Gastrocnemius medialis (tissue), 4 donors: ENCODE results near the gene GPR87. TPM values are rescaled to one million over a fixed set of nuclear protein-coding genes. Genes with fewer than 3 reads are reported as not detected.

Experiments
- ATAC-seq, 2 donors: fragments of 150-250 bp; one replicate each; pipeline ENCODE4 v1.9.1; 2016
- DNase-seq, 2 donors: peaks; one replicate each; pipeline ENCODE4 v3.0.0-alpha.2; 2019
- H3K27ac ChIP-seq, 4 donors: fragments of 200-600 bp; sonication (generic); 1 replicate in 1 of 4; 2 replicates in 3 of 4; pipeline ENCODE4 v1.5.1; 2016 to 2018; ENCODE audit warnings: mild to moderate bottlenecking in 2 of 4, moderate library complexity in 1 of 4
- H3K27me3 ChIP-seq, 3 donors: fragments of 200-600 bp; sonication (generic) in 2 of 3; 1 replicate in 1 of 3; 2 replicates in 2 of 3; pipeline versions ENCODE4 v1.5.1 to v1.6.0; 2016 to 2019; ENCODE audit warnings: mild to moderate bottlenecking in 1 of 3, moderate library complexity in 1 of 3
- H3K36me3 ChIP-seq, 2 donors: fragments of 200-600 bp; sonication (generic) in 1 of 2; one replicate each; pipeline ENCODE4 v1.5.1; 2017 to 2018
- H3K4me1 ChIP-seq, 2 donors: fragments of 200-600 bp; sonication (generic) in 1 of 2; one replicate each; pipeline ENCODE4 v1.5.1; 2016 to 2017; ENCODE audit warnings: mild to moderate bottlenecking in 2 of 2
- H3K4me3 ChIP-seq, 4 donors: fragments of 200-600 bp; sonication (generic) in 3 of 4; 1 replicate in 1 of 4; 2 replicates in 3 of 4; pipeline ENCODE4 v1.5.1; 2016 to 2019; ENCODE audit warnings: mild to moderate bottlenecking in 2 of 4
- H3K9me3 ChIP-seq, 3 donors: fragments of 200-600 bp; sonication (generic) in 2 of 3; 1 replicate in 1 of 3; 2 replicates in 2 of 3; pipeline ENCODE4 v1.5.1; 2016 to 2019
- POLR2A ChIP-seq, 2 donors: fragments of 450-650 bp; IDR thresholded peaks; one replicate each; pipeline ENCODE4 v1.6.1; 2017; ENCODE audit warnings: antibody characterized with exemption in 2 of 2, mild to moderate bottlenecking in 2 of 2, moderate library complexity in 2 of 2
- in situ Hi-C, 4 donors: fragments of 200-750 bp; cut with MboI; loops; one replicate each; pipeline versions ENCODE4 v1.15.0 to v1.8.0; 2017; ENCODE audit warnings: low sequenced_read_pairs in 4 of 4
- intact Hi-C: fragments of 100-400 bp; cut with DNase I; formaldehyde crosslinking; loops from one replicate; pipeline ENCODE4 v1.15.1; 2023; ENCODE audit warnings: low total_unique reads
- total RNA-seq, 4 donors: library from RNA; depleted of rRNA; stranded (reverse); fragments of >200 nt; gene quantifications; one replicate each; pipeline versions ENCODE4 v1.1.0 to v1.2.3, GENCODE V29; 2016
- TF ChIP-seq, protein P1 (sequence below), 5 experiments: fragments of 450-650 bp in 3 of 5; fragments of 200-600 bp in 2 of 5; sonication (generic) in 2 of 5; IDR thresholded peaks in 4 of 5; conservative IDR thresholded peaks in 1 of 5; 1 replicate in 4 of 5; 2 replicates in 1 of 5; pipeline ENCODE4 v1.5.1; 2016 to 2019; ENCODE audit warnings: antibody characterized with exemption in 5 of 5, mild to moderate bottlenecking in 3 of 5, moderate library complexity in 3 of 5

The GPR87 gene
- total RNA-seq, 4 donors from 2014 or later, result not detected

DNA sequence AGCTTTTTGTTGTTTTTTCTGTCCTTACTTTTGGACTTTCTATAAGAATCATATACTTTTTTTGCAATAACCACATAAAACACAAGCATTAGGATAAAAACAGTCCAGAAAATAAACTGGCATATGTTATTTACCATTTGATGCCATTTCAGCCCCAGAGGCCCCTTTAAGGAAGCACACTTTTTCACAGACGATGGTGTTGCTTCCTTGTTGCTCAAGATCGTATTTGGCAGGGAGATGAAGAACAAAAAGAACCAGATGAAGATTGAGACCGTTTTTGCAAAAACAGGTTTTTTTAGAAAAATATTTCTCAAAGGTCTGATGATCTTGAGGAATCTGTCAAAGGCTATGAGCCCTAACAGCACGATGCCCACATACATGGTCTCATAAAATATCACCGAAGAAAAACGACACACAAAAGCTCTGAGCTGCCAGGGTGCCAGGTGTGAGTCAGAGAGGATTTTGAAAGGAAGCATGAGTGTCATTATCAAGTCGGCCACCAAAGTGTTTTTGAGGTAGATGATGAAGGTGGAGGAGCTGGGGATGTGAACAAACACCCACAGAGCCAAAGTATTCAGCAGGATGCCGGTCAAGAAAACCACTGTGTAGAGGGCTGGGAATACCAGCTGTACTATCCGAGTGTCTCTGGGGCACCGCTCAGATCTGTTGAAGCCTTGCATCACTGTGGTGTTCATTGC, 11.8 kb upstream of the GPR87 start:
- no peaks in the 10 kb centered on the region for H3K27me3 ChIP-seq

DNA sequence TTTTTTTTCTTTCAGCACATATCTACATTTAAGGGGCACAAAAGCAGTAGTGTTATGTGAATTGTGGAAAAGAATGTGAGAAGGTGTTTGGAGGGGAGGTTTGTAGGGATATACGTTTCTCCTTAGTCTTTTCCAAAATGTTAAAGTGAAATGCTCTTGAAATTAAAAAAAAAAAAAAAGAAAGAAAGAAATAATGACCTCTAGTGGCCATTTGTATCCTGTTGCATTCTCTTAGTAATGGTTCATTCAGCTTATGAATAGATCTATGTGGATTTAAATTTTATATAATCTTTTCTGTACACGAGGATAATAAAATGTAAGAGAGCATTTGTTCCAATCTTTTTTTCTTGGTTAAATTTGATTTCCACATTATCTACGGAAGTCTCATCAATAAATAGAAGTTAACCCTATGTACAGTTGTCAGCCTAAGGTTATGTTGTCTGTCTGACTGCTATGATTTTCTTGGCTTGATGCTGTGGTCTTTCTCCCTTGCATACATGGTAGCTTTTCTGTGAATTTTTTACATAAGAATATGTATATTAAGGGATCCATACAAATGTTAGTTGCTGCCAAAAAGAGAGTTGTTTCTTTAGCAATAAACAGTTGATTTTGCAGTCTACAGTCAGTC, 11.1 kb upstream of the GPR87 start:
- peak overlapping the region in 1 of 4 donors; percentile 11 for H3K4me3 ChIP-seq
- H3K4me1 ChIP-seq, result no peaks in the 10 kb centered on the region
- ATAC-seq (no peak), DNase-seq (no peak)
- in situ Hi-C loops, result no loop called here
- no peaks in the 10 kb centered on the region for H3K9me3 ChIP-seq
- H3K36me3 ChIP-seq, result no peaks in the 10 kb centered on the region
- intact Hi-C loops, result loop anchor here (2.0 to 5.0 kb wide), 2 partner anchors 101 to 160 kb away; no protein-coding TSS in a partner anchor
- H3K27me3 ChIP-seq, result no peaks in the 10 kb centered on the region
- H3K27ac ChIP-seq, result no peak overlapping the region
- TF ChIP-seq POLR2A (IDR thresholded peaks at IDR 0.05), result no peak
- TF ChIP-seq, protein P1, sequence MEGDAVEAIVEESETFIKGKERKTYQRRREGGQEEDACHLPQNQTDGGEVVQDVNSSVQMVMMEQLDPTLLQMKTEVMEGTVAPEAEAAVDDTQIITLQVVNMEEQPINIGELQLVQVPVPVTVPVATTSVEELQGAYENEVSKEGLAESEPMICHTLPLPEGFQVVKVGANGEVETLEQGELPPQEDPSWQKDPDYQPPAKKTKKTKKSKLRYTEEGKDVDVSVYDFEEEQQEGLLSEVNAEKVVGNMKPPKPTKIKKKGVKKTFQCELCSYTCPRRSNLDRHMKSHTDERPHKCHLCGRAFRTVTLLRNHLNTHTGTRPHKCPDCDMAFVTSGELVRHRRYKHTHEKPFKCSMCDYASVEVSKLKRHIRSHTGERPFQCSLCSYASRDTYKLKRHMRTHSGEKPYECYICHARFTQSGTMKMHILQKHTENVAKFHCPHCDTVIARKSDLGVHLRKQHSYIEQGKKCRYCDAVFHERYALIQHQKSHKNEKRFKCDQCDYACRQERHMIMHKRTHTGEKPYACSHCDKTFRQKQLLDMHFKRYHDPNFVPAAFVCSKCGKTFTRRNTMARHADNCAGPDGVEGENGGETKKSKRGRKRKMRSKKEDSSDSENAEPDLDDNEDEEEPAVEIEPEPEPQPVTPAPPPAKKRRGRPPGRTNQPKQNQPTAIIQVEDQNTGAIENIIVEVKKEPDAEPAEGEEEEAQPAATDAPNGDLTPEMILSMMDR (IDR thresholded peaks at IDR 0.05 in 4 of 5, conservative IDR thresholded peaks at IDR 0.05 in 1 of 5), result peak in 3 of 5 experiments; percentile 18 to 61 (median 42)

More for the DNA sequence above, 11.8 kb upstream of the GPR87 start:
- Histone ChIP-seq H3K36me3 (no peaks in the 10 kb centered on the region), H3K4me3 (peak overlapping the region in 1 of 4 donors; percentile 11), H3K9me3 (no peaks in the 10 kb centered on the region), H3K4me1 (no peaks in the 10 kb centered on the region), H3K27ac (no peak overlapping the region)
- peak in 1 of 2 donors; percentile 12 for ATAC-seq
- no peak for TF ChIP-seq POLR2A (IDR thresholded peaks at IDR 0.05)
- TF ChIP-seq, protein P1 (IDR thresholded peaks at IDR 0.05 in 4 of 5, conservative IDR thresholded peaks at IDR 0.05 in 1 of 5), result no peak
- DNase-seq, result no peak
- in situ Hi-C loops, result no loop called here
- intact Hi-C loops, result loop anchor here (5.0 kb wide), 1 partner anchor 161 kb away; no protein-coding TSS in a partner anchor

- in situ Hi-C loops (no loop called here), intact Hi-C loops (no loop called here)
- TF ChIP-seq, protein P1 (IDR thresholded peaks at IDR 0.05 in 4 of 5, conservative IDR thresholded peaks at IDR 0.05 in 1 of 5), result no peak
- TF ChIP-seq POLR2A (IDR thresholded peaks at IDR 0.05), result no peak
Measured at GRCh38 chr3:151322511-151322910, 5.9 kb upstream of the GPR87 start.

DNA sequence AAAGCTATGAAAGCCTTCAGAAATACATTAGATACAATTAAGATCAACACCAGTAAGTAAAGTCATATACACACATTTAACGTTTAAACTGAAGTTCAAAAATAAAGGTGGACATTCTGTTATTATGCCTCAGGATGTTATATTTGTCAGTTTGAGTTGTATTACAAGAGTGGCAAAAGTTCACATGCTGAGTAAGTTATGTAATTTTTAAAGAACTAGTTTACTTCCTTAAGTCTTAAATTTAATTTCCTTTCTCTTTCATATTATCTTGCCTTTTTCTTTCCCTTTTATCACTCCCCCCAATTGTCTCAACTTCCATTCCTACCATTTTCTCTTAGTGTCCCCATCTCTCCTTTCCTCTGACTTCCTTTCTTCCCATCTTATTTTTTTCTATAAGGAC, 4.9 kb upstream of the GPR87 start:
- ATAC-seq, result no peak
- intact Hi-C loops (no loop called here), in situ Hi-C loops (no loop called here)
- no peak overlapping the region for H3K4me3 ChIP-seq
- H3K27ac ChIP-seq, result no peak overlapping the region
- TF ChIP-seq POLR2A (IDR thresholded peaks at IDR 0.05), result no peak
- TF ChIP-seq, protein P1 (IDR thresholded peaks at IDR 0.05 in 4 of 5, conservative IDR thresholded peaks at IDR 0.05 in 1 of 5), result no peak
- H3K4me1 ChIP-seq, result no peaks in the 10 kb centered on the region
- H3K9me3 ChIP-seq, result no peaks in the 10 kb centered on the region
- DNase-seq, result no peak
- H3K27me3 ChIP-seq, result no peaks in the 10 kb centered on the region
- no peaks in the 10 kb centered on the region for H3K36me3 ChIP-seq

More at GRCh38 chr3:151322511-151322910, 5.9 kb upstream of the GPR87 start:
- Histone ChIP-seq H3K27me3 (no peaks in the 10 kb centered on the region), H3K9me3 (no peaks in the 10 kb centered on the region), H3K4me1 (no peaks in the 10 kb centered on the region), H3K36me3 (no peaks in the 10 kb centered on the region), H3K27ac (no peak overlapping the region), H3K4me3 (no peak overlapping the region)
- no peak for DNase-seq
- ATAC-seq, result no peak
